HepG2 (cell line): ENCODE results near the gene TSNAXIP1. TPM values are rescaled to one million over a fixed set of nuclear protein-coding genes. Genes with fewer than 3 reads are reported as not detected.

Experiments
- DNMT1 ChIP-seq: sonication (generic); formaldehyde crosslinking; IDR thresholded peaks from 2 replicates; pipeline ENCODE4 v1.5.1; 2020; ENCODE audit warnings: mild to moderate bottlenecking, missing genetic modification reagents
- GATAD2A ChIP-seq: IDR thresholded peaks from 2 replicates; pipeline ENCODE4 v1.6.1; 2016
- LCORL ChIP-seq, 2 experiments: fragments of 450-650 bp in 1 of 2; sonication (generic) in 1 of 2; formaldehyde crosslinking in 1 of 2; IDR thresholded peaks; 2 replicates each; pipeline versions ENCODE4 v1.5.0 to v1.6.1; 2017 to 2020; ENCODE audit warnings: antibody characterized with exemption in 1 of 2, missing genetic modification reagents in 1 of 2
- MED8 ChIP-seq: sonication (generic); formaldehyde crosslinking; IDR thresholded peaks from 2 replicates; pipeline ENCODE4 v1.8.1; 2023; ENCODE audit warnings: mild to moderate bottlenecking, missing genetic modification reagents; ENCODE audit not compliant: insufficient replicate concordance
- RARA ChIP-seq: IDR thresholded peaks from 2 replicates; pipeline ENCODE4 v1.6.1; 2016; ENCODE audit warnings: missing genetic modification reagents, missing compliant biosample characterization
- SP5 ChIP-seq: IDR thresholded peaks from 2 replicates; pipeline ENCODE4 v1.6.1; 2016; ENCODE audit warnings: low read depth, borderline replicate concordance
- YEATS4 ChIP-seq: sonication (generic); formaldehyde crosslinking; IDR thresholded peaks from 2 replicates; pipeline ENCODE4 v1.4.0; 2020; ENCODE audit warnings: missing genetic modification reagents, borderline replicate concordance
- ZMAT3 ChIP-seq: sonication (generic); formaldehyde crosslinking; conservative IDR thresholded peaks from 2 replicates; pipeline ENCODE4 v1.7.0; 2021; ENCODE audit warnings: missing genetic modification reagents
- ZMYM4 ChIP-seq: sonication (generic); formaldehyde crosslinking; IDR thresholded peaks from 2 replicates; pipeline ENCODE4 v1.8.1; 2023; ENCODE audit warnings: mild to moderate bottlenecking, missing genetic modification reagents
- ZNF33B ChIP-seq: sonication (generic); formaldehyde crosslinking; IDR thresholded peaks from 2 replicates; pipeline ENCODE4 v1.5.1; 2020; ENCODE audit warnings: mild to moderate bottlenecking, missing genetic modification reagents
- ZNF605 ChIP-seq: sonication (generic); formaldehyde crosslinking; IDR thresholded peaks from 2 replicates; pipeline ENCODE4 v1.8.0; 2022; ENCODE audit warnings: mild to moderate bottlenecking, missing genetic modification reagents
- ZNF878 ChIP-seq: sonication (generic); formaldehyde crosslinking; IDR thresholded peaks from 2 replicates; pipeline ENCODE4 v1.8.1; 2023; ENCODE audit warnings: mild to moderate bottlenecking, missing genetic modification reagents, moderate library complexity
- polyA plus RNA-seq, 8 experiments: library from polyadenylated mRNA; depleted of rRNA in 3 of 8; stranded (reverse) in 7 of 8; unstranded in 1 of 8; fragments of >200 nt; fragmentation: Illumina TruSeq in 4 of 8; extraction: Trizol in 4 of 8; gene quantifications; 2 replicates each; pipeline versions ENCODE4 v1.2.1 to v1.2.3, GENCODE V29; 2011 to 2016; ENCODE audit warnings: low read depth in 4 of 8, missing spikeins in 1 of 8, mixed read lengths in 1 of 8; ENCODE audit not compliant: insufficient read depth in 1 of 8
- total RNA-seq, 5 experiments: library from RNA; depleted of rRNA; stranded (reverse); fragments of >200 nt; fragmentation: Illumina TruSeq; extraction: Trizol; gene quantifications; 2 replicates each; pipeline ENCODE4 v1.2.3, GENCODE V29; 2016; ENCODE audit warnings: low read depth in 1 of 5
- TF ChIP-seq, protein P1 (sequence below): conservative IDR thresholded peaks from 2 replicates; pipeline ENCODE4 v1.6.1; 2018; ENCODE audit warnings: missing genetic modification reagents
- TF ChIP-seq, protein P2 (sequence below): sonication (generic); formaldehyde crosslinking; IDR thresholded peaks from 2 replicates; pipeline ENCODE4 v1.9.0; 2022; ENCODE audit warnings: low read depth, missing genetic modification reagents
- TF ChIP-seq, protein P3 (sequence below): sonication (generic); formaldehyde crosslinking; IDR thresholded peaks from 2 replicates; pipeline ENCODE4 v1.5.0; 2020; ENCODE audit warnings: mild to moderate bottlenecking, missing genetic modification reagents, borderline replicate concordance
- TF ChIP-seq, protein P4 (sequence below): sonication (generic); formaldehyde crosslinking; conservative IDR thresholded peaks from 2 replicates; pipeline ENCODE4 v1.4.0; 2020; ENCODE audit warnings: missing genetic modification reagents

The TSNAXIP1 gene
- total and polyA plus RNA-seq, 2 of the 13 experiments (the other 11 are each of a cell fraction or from before 2014, with no cell fraction given) = 0.37 to 0.86 TPM

DNA sequence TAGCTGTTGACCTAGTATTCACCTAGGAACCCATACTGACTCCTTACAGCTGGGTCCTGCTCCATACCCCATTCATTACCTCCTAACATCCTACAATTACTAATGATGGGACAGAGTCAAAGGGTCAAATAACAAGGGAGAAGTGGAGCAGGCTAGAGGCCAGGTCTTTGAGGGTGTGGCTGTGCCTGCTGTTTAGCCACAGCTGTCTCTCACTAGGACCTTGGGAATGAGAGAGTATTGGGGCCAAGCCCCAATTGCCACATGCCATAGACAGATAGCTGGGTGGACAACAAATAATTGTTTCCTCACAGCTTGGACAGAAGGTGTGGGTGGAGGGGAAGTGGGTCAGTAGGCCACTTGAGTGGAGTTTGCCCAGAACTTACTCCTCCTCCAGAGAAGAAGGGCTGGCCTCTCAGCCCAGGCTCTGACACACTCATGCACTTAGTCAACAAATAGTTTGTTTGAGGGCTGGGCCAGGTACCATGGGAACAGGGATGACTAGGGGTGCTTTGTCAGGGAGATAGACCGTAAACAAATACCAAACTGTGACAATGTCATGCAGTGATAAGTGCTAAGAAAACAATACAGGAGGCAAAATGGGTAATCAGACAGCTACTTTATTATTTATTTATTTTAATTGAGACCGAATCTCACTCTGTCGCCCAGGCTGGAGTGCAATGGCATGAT is 51.0 kb downstream of the TSNAXIP1 start (continued):
- TF ChIP-seq, protein P1, sequence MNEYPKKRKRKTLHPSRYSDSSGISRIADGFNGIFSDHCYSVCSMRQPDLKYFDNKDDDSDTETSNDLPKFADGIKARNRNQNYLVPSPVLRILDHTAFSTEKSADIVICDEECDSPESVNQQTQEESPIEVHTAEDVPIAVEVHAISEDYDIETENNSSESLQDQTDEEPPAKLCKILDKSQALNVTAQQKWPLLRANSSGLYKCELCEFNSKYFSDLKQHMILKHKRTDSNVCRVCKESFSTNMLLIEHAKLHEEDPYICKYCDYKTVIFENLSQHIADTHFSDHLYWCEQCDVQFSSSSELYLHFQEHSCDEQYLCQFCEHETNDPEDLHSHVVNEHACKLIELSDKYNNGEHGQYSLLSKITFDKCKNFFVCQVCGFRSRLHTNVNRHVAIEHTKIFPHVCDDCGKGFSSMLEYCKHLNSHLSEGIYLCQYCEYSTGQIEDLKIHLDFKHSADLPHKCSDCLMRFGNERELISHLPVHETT (CRISPR knock-in tag) = no peak
- TF ChIP-seq, protein P2, sequence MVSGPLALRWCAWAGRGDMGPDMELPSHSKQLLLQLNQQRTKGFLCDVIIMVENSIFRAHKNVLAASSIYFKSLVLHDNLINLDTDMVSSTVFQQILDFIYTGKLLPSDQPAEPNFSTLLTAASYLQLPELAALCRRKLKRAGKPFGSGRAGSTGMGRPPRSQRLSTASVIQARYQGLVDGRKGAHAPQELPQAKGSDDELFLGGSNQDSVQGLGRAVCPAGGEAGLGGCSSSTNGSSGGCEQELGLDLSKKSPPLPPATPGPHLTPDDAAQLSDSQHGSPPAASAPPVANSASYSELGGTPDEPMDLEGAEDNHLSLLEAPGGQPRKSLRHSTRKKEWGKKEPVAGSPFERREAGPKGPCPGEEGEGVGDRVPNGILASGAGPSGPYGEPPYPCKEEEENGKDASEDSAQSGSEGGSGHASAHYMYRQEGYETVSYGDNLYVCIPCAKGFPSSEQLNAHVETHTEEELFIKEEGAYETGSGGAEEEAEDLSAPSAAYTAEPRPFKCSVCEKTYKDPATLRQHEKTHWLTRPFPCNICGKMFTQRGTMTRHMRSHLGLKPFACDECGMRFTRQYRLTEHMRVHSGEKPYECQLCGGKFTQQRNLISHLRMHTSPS (CRISPR knock-in tag) = no peak
- no peak for TF ChIP-seq DNMT1 (CRISPR knock-in tag)
- TF ChIP-seq LCORL (IDR thresholded peaks at IDR 0.05) = no peak
- TF ChIP-seq LCORL (CRISPR knock-in tag; IDR thresholded peaks at IDR 0.05) = 0 out of 2 replicates have a peak, but pooled peaks have one; percentile 20
- no peak for TF ChIP-seq ZMYM4
- TF ChIP-seq ZNF605 (CRISPR knock-in tag) = peak; percentile 75; the same call in 1 of the 2 replicates
- TF ChIP-seq YEATS4 (CRISPR knock-in tag) = no peak
- no peak for TF ChIP-seq ZMAT3 (CRISPR knock-in tag)
- TF ChIP-seq, protein P3, sequence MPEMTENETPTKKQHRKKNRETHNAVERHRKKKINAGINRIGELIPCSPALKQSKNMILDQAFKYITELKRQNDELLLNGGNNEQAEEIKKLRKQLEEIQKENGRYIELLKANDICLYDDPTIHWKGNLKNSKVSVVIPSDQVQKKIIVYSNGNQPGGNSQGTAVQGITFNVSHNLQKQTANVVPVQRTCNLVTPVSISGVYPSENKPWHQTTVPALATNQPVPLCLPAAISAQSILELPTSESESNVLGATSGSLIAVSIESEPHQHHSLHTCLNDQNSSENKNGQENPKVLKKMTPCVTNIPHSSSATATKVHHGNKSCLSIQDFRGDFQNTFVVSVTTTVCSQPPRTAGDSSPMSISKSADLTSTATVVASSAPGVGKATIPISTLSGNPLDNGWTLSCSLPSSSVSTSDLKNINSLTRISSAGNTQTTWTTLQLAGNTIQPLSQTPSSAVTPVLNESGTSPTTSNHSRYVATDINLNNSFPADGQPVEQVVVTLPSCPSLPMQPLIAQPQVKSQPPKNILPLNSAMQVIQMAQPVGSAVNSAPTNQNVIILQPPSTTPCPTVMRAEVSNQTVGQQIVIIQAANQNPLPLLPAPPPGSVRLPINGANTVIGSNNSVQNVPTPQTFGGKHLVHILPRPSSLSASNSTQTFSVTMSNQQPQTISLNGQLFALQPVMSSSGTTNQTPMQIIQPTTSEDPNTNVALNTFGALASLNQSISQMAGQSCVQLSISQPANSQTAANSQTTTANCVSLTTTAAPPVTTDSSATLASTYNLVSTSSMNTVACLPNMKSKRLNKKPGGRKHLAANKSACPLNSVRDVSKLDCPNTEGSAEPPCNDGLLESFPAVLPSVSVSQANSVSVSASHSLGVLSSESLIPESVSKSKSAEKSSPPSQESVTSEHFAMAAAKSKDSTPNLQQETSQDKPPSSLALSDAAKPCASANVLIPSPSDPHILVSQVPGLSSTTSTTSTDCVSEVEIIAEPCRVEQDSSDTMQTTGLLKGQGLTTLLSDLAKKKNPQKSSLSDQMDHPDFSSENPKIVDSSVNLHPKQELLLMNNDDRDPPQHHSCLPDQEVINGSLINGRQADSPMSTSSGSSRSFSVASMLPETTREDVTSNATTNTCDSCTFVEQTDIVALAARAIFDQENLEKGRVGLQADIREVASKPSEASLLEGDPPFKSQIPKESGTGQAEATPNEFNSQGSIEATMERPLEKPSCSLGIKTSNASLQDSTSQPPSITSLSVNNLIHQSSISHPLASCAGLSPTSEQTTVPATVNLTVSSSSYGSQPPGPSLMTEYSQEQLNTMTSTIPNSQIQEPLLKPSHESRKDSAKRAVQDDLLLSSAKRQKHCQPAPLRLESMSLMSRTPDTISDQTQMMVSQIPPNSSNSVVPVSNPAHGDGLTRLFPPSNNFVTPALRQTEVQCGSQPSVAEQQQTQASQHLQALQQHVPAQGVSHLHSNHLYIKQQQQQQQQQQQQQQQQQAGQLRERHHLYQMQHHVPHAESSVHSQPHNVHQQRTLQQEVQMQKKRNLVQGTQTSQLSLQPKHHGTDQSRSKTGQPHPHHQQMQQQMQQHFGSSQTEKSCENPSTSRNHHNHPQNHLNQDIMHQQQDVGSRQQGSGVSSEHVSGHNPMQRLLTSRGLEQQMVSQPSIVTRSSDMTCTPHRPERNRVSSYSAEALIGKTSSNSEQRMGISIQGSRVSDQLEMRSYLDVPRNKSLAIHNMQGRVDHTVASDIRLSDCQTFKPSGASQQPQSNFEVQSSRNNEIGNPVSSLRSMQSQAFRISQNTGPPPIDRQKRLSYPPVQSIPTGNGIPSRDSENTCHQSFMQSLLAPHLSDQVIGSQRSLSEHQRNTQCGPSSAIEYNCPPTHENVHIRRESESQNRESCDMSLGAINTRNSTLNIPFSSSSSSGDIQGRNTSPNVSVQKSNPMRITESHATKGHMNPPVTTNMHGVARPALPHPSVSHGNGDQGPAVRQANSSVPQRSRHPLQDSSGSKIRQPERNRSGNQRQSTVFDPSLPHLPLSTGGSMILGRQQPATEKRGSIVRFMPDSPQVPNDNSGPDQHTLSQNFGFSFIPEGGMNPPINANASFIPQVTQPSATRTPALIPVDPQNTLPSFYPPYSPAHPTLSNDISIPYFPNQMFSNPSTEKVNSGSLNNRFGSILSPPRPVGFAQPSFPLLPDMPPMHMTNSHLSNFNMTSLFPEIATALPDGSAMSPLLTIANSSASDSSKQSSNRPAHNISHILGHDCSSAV (CRISPR knock-in tag) = no peak
- TF ChIP-seq MED8 (CRISPR knock-in tag) = no peak
- no peak for TF ChIP-seq ZNF33B (CRISPR knock-in tag)
- peak; percentile 81 for TF ChIP-seq RARA (CRISPR knock-in tag)
- TF ChIP-seq, protein P4, sequence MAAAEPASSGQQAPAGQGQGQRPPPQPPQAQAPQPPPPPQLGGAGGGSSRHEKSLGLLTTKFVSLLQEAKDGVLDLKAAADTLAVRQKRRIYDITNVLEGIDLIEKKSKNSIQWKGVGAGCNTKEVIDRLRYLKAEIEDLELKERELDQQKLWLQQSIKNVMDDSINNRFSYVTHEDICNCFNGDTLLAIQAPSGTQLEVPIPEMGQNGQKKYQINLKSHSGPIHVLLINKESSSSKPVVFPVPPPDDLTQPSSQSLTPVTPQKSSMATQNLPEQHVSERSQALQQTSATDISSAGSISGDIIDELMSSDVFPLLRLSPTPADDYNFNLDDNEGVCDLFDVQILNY (CRISPR knock-in tag) = no peak
- peak; percentile 67 for TF ChIP-seq GATAD2A (CRISPR knock-in tag)
- no peak for TF ChIP-seq ZNF878
- TF ChIP-seq SP5 = peak; percentile 86
